ENCODE measurements around the gene MAGEA9.

GRCh38 chrX:149758068-149758714 lies 23.5 kb upstream of the MAGEA9 start:
- no peak for TF ChIP-seq EZH2 (IDR thresholded peaks at IDR 0.05; ENCODE audit: borderline replicate concordance, low read length)
- no peak for TF ChIP-seq CTCF (conservative IDR thresholded peaks at IDR 0.05 in 1 of 2, IDR thresholded peaks at IDR 0.05 in 1 of 2; ENCODE audit: extremely low read depth in 1 of 2, insufficient read depth in 1 of 2, low read depth in 1 of 2, low read length in 2 of 2)

Measured in mammary epithelial cell (primary cell).